Hepatocyte (in vitro differentiated cells): Measurements from ENCODE around the gene WDR36. TPM values are rescaled to one million over a fixed set of nuclear protein-coding genes. Genes with fewer than 3 reads are reported as not detected.

Experiments used
- DNase-seq: peaks from one replicate; pipeline ENCODE4 v3.0.0-alpha.2; 2016; ENCODE audit warnings: low spot score
- H2AFZ ChIP-seq: fragments of 200-600 bp; sonication (generic); 2 replicates; pipeline ENCODE4 v1.6.0; 2016; ENCODE audit warnings: antibody characterized with exemption, mild to moderate bottlenecking
- H3K27ac ChIP-seq: fragments of 200-600 bp; sonication (generic); 2 replicates; pipeline ENCODE4 v1.5.1; 2016; ENCODE audit warnings: mild to moderate bottlenecking
- H3K27me3 ChIP-seq: fragments of 200-600 bp; sonication (generic); 2 replicates; pipeline ENCODE4 v1.6.1; 2016
- H3K36me3 ChIP-seq: fragments of 200-600 bp; sonication (generic); replicated peaks from 2 replicates; pipeline ENCODE4 v1.5.1; 2016; ENCODE audit warnings: low read depth; ENCODE audit not compliant: insufficient read depth
- H3K4me1 ChIP-seq: fragments of 200-600 bp; sonication (generic); 2 replicates; pipeline ENCODE4 v1.5.1; 2016; ENCODE audit warnings: mild to moderate bottlenecking, moderate library complexity; ENCODE audit not compliant: insufficient read depth
- H3K4me2 ChIP-seq: fragments of 200-600 bp; sonication (generic); 2 replicates; pipeline ENCODE4 v1.6.0; 2016
- H3K4me3 ChIP-seq: fragments of 200-600 bp; sonication (generic); 2 replicates; pipeline ENCODE4 v1.5.1; 2016; ENCODE audit warnings: mild to moderate bottlenecking
- H3K79me2 ChIP-seq: fragments of 200-600 bp; sonication (generic); 2 replicates; pipeline ENCODE4 v1.6.0; 2017; ENCODE audit warnings: mild to moderate bottlenecking
- H3K9me2 ChIP-seq: fragments of 200-600 bp; sonication (generic); replicated peaks from 2 replicates; pipeline ENCODE4 v1.6.0; 2017; ENCODE audit warnings: mild to moderate bottlenecking; ENCODE audit not compliant: insufficient read depth
- H3K9me3 ChIP-seq: fragments of 200-600 bp; sonication (generic); 2 replicates; pipeline ENCODE4 v1.5.1; 2016; ENCODE audit warnings: low read depth, mild to moderate bottlenecking
- H4K20me1 ChIP-seq: fragments of 200-600 bp; sonication (generic); 2 replicates; pipeline ENCODE4 v1.6.0; 2016; ENCODE audit warnings: mild to moderate bottlenecking; ENCODE audit not compliant: insufficient read depth, poor library complexity, severe bottlenecking
- EZH2 ChIP-seq: fragments of 200-600 bp; sonication (generic); IDR thresholded peaks from 2 replicates; pipeline ENCODE4 v1.6.1; 2016; ENCODE audit warnings: antibody characterized with exemption, mild to moderate bottlenecking, borderline replicate concordance
- EZH2phosphoT487 ChIP-seq: fragments of 200-600 bp; sonication (generic); IDR thresholded peaks from one replicate; pipeline ENCODE4 v1.6.1; 2018; ENCODE audit warnings: antibody characterized with exemption, mild to moderate bottlenecking, low read depth, moderate library complexity; ENCODE audit not compliant: unreplicated experiment, severe bottlenecking
- WGBS: methylation state at CpG from one replicate; pipeline ENCODE4 v1.1.6; 2016; ENCODE audit warnings: low lambda C conversion rate; ENCODE audit errors: missing lambda C conversion rate; 5-methylcytosine and 5-hydroxymethylcytosine counted together
- polyA plus RNA-seq: library from polyadenylated mRNA; unstranded; fragments of >200 nt; fragmentation: Nextera tagmentation; extraction: Ambion mirVana; gene quantifications from 2 replicates; pipeline ENCODE4 v1.2.1, GENCODE V29; 2016
- total RNA-seq: library from RNA; depleted of rRNA; stranded (reverse); fragments of >200 nt; gene quantifications from 2 replicates; pipeline ENCODE4 v1.2.3, GENCODE V29; 2014
- TF ChIP-seq, protein P1 (sequence below): fragments of 200-600 bp; sonication (generic); IDR thresholded peaks from 2 replicates; pipeline ENCODE4 v1.5.1; 2016; ENCODE audit warnings: antibody characterized with exemption, mild to moderate bottlenecking; ENCODE audit not compliant: poor library complexity

Gene WDR36
- total and polyA plus RNA-seq, 2 experiments from 2014 or later: 9.1 to 28.7 TPM

DNA sequence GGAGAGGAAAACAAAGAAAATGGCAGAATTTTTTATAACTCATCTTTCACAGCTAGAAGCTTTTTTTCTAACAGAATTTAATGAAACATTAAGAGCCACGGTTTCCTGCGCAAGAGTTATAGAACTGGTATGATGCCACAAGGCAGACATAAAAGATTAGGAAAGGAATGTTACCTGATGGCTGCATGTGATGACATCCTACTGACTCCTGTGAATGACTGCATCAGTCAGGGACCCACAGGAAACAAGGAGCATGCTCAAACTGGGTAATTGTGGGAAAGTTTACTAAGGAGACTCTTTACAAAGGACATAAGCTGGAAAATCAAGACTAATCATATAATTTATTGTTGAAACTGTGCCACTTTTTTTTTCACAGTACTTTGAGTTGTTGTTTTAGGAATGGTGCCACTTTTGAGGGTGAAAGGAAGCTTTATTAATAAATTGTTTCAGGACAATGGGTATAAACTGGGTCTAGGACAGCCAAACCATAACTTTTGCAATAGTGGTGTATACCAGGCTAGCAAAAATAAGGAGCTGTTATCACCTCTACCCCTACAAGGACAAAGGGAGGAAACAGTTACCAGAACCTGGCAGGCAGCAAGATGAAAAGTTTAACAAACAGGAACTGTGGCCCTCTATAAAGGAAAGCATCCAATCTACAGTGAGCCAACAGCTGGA lies 25.7 kb upstream of the WDR36 start:
- no peak for DNase-seq
- Histone ChIP-seq H3K9me3 (no peaks in the 10 kb centered on the region), H3K79me2 (no peaks in the 10 kb centered on the region), H3K4me3 (no peak overlapping the region), H3K9me2 (no peaks in the 10 kb centered on the region), H3K4me1 (peaks cover 7% of the 10 kb centered on the region), H3K36me3 (no peaks in the 10 kb centered on the region), H2AFZ (no peak overlapping the region), H4K20me1 (no peaks in the 10 kb centered on the region), H3K4me2 (no peak overlapping the region), H3K27me3 (peaks cover 53% of the 10 kb centered on the region), H3K27ac (no peak overlapping the region)
- WGBS: 82% methylated on average over 2 of the region's 2 CpGs
- TF ChIP-seq, protein P1, sequence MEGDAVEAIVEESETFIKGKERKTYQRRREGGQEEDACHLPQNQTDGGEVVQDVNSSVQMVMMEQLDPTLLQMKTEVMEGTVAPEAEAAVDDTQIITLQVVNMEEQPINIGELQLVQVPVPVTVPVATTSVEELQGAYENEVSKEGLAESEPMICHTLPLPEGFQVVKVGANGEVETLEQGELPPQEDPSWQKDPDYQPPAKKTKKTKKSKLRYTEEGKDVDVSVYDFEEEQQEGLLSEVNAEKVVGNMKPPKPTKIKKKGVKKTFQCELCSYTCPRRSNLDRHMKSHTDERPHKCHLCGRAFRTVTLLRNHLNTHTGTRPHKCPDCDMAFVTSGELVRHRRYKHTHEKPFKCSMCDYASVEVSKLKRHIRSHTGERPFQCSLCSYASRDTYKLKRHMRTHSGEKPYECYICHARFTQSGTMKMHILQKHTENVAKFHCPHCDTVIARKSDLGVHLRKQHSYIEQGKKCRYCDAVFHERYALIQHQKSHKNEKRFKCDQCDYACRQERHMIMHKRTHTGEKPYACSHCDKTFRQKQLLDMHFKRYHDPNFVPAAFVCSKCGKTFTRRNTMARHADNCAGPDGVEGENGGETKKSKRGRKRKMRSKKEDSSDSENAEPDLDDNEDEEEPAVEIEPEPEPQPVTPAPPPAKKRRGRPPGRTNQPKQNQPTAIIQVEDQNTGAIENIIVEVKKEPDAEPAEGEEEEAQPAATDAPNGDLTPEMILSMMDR: no peak
- TF ChIP-seq EZH2 (no peak), EZH2phosphoT487 (no peak)

DNA sequence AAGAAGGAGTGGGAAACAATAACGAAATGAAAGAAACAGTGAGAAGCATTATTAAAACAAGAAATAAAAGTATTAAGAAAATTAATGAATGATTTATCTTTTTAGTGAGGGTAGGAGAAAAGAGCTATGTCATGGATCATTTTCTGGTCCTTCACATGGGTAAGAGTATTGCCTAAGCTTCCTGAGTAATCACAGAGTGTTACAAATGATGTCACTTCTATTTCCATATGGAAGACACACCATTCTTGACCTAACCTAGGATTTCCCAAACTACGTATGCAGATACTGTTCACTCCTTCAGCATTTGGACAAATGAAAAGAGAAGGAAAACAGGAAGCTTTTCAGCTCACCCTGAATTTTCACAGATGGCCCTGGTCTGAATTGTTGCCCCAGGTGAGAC lies 23.9 kb upstream of the WDR36 start:
- peaks cover 72% of the 10 kb centered on the region for H3K27me3 ChIP-seq
- no peak for DNase-seq

DNA sequence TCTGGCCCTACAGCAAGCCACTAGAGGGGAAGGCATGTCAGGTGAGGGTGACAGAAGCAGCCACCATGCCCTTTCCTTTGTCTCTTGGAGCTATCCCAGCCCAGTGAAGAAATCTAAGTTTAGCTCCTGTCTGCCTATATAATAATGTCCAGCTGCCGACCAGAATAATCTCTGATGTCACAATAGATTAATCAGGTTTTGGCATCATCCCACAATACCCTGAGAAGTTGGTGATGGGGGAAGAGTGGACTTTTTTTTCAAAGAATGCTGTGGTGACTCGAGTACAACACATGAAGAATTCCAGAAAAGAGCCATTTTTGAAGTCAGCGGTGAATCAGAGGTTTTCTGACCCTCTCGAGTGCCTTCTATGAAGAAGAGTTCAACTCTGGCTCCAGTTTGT lies 22.3 kb upstream of the WDR36 start:
- no peak overlapping the region for H3K4me3 ChIP-seq
- no peaks in the 10 kb centered on the region for H3K79me2 ChIP-seq
- no peak for DNase-seq
- no peak overlapping the region for H3K27ac ChIP-seq
- no peaks in the 10 kb centered on the region for H4K20me1 ChIP-seq
- H3K9me2 ChIP-seq: no peaks in the 10 kb centered on the region
- H2AFZ ChIP-seq: peak overlapping the region; percentile 87
- H3K27me3 ChIP-seq: peaks cover 83% of the 10 kb centered on the region
- H3K9me3 ChIP-seq: no peaks in the 10 kb centered on the region
- WGBS: 59% methylated on average over 4 of the region's 4 CpGs
- TF ChIP-seq EZH2phosphoT487 (no peak), EZH2 (no peak)
- TF ChIP-seq, protein P1: no peak
- no peaks in the 10 kb centered on the region for H3K36me3 ChIP-seq
- H3K4me1 ChIP-seq: peaks cover 7% of the 10 kb centered on the region
- peak overlapping the region; percentile 79 for H3K4me2 ChIP-seq

More for the DNA sequence above, 23.9 kb upstream of the WDR36 start:
- TF ChIP-seq EZH2 (no peak), EZH2phosphoT487 (no peak)
- no peaks in the 10 kb centered on the region for H3K9me3 ChIP-seq
- no peaks in the 10 kb centered on the region for H3K79me2 ChIP-seq
- H3K36me3 ChIP-seq: no peaks in the 10 kb centered on the region
- no peak overlapping the region for H3K4me3 ChIP-seq
- peaks cover 7% of the 10 kb centered on the region for H3K4me1 ChIP-seq
- H4K20me1 ChIP-seq: no peaks in the 10 kb centered on the region
- H2AFZ ChIP-seq: no peak overlapping the region
- 90% methylated on average over 2 of the region's 2 CpGs for WGBS
- H3K9me2 ChIP-seq: no peaks in the 10 kb centered on the region
- H3K4me2 ChIP-seq: no peak overlapping the region
- no peak overlapping the region for H3K27ac ChIP-seq

DNA sequence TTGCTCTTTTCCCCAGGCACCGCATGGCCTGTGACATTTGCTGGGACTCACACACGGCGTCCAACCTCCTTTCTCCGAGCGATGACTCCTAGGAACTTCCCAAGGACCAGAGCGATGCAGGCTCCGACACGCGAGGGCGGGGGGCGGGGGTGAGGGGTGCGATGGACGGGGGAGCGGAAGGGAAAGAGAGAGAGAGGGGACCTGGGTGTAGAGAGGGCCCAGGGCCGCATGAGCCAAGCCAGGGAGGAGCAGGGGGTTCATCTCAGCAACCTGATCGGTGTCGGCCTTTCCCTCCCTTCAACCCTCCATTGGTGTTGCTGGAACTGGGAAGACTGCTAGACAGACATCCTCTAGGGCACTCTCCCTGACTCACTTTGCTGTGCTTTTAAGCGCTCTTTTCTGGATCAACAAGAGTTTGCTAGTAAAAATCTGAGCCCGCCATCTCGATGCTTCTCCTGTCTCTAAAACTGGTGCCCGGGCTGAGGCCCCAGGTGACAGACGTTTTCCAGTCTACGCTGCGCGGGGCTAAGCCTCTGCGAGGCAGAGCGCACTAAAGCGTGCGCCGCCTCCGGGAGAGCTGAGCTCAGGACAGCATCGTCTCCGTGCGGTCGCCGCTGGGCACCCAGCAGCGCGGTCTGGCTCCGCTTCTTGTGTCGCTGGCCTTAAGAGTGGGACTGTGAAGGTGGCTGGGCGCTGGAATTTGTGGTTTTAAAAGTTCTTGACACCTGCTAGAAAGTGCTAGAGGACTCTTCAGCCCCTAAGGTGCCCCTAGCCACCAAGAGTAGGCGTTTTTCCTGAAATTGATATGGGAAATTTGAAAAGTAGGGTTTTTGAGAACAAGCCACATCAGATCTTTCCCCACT lies 21.6 kb upstream of the WDR36 start:
- H3K4me3 ChIP-seq: no peak overlapping the region

More for the DNA sequence above, 21.6 kb upstream of the WDR36 start:
- Histone ChIP-seq H2AFZ (peak overlapping the region; percentile 87), H3K27ac (no peak overlapping the region), H4K20me1 (no peaks in the 10 kb centered on the region), H3K9me2 (no peaks in the 10 kb centered on the region), H3K27me3 (peaks cover 84% of the 10 kb centered on the region), H3K79me2 (no peaks in the 10 kb centered on the region), H3K9me3 (no peaks in the 10 kb centered on the region), H3K36me3 (no peaks in the 10 kb centered on the region), H3K4me1 (peaks cover 7% of the 10 kb centered on the region), H3K4me2 (peak overlapping the region; percentile 79)
- 7% methylated on average over 41 of the region's 42 CpGs for WGBS
- DNase-seq: peak; percentile 53
- TF ChIP-seq, protein P1: no peak
- TF ChIP-seq EZH2: peak; percentile 73
- no peak for TF ChIP-seq EZH2phosphoT487
